GM12801 (cell line): ENCODE data around the gene ADGRG6.

ENCODE experiments used
- CTCF ChIP-seq: IDR thresholded peaks from one replicate; pipeline ENCODE4 v1.5.1; 2011; ENCODE audit warnings: control low read depth; ENCODE audit not compliant: insufficient read length; ENCODE audit errors: extremely low read depth

Gene ADGRG6

GRCh38 chr6:142322504-142323198 lies 20.8 kb downstream of the ADGRG6 start:
- no peak for TF ChIP-seq CTCF

DNA sequence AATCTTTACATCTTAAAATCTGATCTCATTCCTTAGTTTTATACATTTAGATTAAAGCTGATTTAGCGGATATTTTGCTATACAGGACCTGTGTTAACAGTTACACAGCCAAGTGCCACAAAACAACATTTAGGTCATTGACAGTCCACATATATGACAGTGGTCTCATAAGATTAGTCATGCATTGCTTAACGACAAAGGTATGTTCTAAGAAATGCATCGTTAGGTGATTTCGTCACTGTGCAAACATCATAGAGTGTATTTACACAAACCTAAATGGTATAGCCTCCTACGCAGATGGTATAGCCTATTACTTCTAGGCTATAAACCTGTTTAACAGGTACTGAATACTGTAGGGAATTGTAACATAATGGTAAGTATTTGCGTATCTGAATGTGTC lies 21.6 kb downstream of the ADGRG6 start:
- TF ChIP-seq CTCF: no peak

GRCh38 chr6:142324111-142324510 lies 22.3 kb downstream of the ADGRG6 start:
- no peak for TF ChIP-seq CTCF

DNA sequence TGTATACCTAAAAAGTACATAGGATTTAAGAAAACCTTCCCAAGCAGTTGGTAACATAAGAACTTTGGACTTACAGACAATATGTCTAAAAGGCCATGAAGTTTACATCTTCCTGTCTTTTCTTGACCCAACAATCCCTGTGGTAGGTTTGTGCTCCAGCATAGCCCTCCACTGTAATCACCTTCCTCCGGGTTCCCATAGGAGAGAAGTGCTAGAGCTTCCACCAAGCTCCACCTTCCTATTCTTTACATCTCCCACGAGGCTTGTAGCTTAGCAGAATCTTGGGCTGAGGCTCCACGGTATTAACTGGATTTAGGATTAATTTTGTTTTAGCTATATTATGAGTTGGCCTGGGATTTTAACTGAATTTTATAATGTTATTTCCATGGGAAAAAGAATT lies 23.3 kb downstream of the ADGRG6 start:
- TF ChIP-seq CTCF: no peak

- TF ChIP-seq CTCF: no peak
Observed at GRCh38 chr6:142326540-142326939, 24.7 kb downstream of the ADGRG6 start.

- TF ChIP-seq CTCF: no peak
Observed at GRCh38 chr6:142328070-142328469, 26.3 kb downstream of the ADGRG6 start.

GRCh38 chr6:142329486-142330113 lies 27.8 kb downstream of the ADGRG6 start:
- no peak for TF ChIP-seq CTCF
